Mononuclear cell (primary cell): ENCODE measurements around the gene AK8. TPM values are rescaled to one million over a fixed set of nuclear protein-coding genes. Genes with fewer than 3 reads are reported as not detected.
"Not testable (repeated sequence)": the region's sequence is repeated elsewhere in the genome, so short reads cannot be mapped to it uniquely, and the experiment has no call there.

Source experiments
- H3K27me3 ChIP-seq: 2 replicates; pipeline ENCODE4 v1.6.0; 2011; ENCODE audit warnings: low read length, control low read depth; ENCODE audit not compliant: insufficient read depth
- H3K4me1 ChIP-seq: 2 replicates; pipeline ENCODE4 v1.5.1; 2011; ENCODE audit warnings: mild to moderate bottlenecking, low read length, control low read depth; ENCODE audit not compliant: insufficient read depth
- H3K4me3 ChIP-seq: 2 replicates; pipeline ENCODE4 v1.5.1; 2011; ENCODE audit warnings: mild to moderate bottlenecking, low read length, moderate library complexity
- H3K9me3 ChIP-seq: 2 replicates; pipeline ENCODE4 v1.5.1; 2011; ENCODE audit warnings: low read depth, mild to moderate bottlenecking, control low read depth, low read length
- total RNA-seq: library from RNA; depleted of rRNA; stranded (reverse); fragments of >200 nt; gene quantifications from one replicate; pipeline ENCODE4 v1.2.3, GENCODE V29; 2012

Gene AK8
- total RNA-seq, 1 donor, result 0.63 TPM

DNA sequence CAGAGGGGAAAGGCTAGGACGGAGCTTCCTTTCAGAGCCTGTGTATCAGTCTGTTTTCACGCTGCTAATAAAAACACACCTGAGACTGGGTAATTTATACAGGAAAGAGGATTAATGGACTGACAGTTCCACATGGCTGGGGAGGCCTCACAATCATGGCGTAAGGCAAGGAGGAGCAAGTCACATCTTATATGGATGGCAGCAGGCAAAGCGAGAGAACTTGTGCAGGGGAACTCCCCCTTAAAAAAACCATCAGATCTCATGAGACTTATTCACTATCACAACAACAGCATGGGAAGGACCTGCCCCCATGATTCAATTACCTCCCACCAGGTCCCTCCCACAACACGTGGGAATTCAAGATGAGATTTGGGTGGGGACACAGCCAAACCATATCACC, 106.3 kb downstream of the AK8 start:
- not testable (repeated sequence) for H3K27me3 ChIP-seq, H3K4me3 ChIP-seq, H3K4me1 ChIP-seq, H3K9me3 ChIP-seq

DNA sequence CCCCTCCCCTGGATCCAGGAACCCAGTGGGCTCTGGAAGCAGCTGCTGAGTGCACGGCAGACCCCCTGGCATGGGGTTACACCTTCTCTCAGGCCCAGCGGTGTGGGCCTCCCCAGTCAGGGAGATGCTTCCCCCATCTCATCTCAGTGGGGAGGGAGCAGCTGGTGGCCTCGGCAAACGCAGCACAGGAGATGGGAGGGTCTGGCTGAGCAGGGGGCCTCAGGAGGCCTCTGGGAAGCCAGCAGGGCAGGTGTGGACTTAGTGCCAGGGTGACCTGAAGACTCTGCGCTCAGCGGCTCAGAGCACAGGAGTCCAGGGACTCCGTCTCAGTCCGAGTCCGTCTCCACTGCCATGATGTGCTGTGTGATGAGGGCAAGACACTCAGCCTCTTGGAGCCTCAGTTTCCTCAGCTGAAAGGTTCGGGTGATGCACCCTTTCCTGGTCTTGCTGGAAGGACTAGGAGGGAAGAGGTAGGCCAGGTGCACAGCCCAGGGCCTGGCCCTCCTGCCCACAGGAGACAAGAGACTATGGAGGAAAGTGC, 107.2 kb downstream of the AK8 start:
- H3K9me3 ChIP-seq, result no peaks in the 10 kb centered on the region
- H3K4me3 ChIP-seq, result peak overlapping the region; percentile 81
- no peaks in the 10 kb centered on the region for H3K27me3 ChIP-seq
- peaks cover 6% of the 10 kb centered on the region for H3K4me1 ChIP-seq

DNA sequence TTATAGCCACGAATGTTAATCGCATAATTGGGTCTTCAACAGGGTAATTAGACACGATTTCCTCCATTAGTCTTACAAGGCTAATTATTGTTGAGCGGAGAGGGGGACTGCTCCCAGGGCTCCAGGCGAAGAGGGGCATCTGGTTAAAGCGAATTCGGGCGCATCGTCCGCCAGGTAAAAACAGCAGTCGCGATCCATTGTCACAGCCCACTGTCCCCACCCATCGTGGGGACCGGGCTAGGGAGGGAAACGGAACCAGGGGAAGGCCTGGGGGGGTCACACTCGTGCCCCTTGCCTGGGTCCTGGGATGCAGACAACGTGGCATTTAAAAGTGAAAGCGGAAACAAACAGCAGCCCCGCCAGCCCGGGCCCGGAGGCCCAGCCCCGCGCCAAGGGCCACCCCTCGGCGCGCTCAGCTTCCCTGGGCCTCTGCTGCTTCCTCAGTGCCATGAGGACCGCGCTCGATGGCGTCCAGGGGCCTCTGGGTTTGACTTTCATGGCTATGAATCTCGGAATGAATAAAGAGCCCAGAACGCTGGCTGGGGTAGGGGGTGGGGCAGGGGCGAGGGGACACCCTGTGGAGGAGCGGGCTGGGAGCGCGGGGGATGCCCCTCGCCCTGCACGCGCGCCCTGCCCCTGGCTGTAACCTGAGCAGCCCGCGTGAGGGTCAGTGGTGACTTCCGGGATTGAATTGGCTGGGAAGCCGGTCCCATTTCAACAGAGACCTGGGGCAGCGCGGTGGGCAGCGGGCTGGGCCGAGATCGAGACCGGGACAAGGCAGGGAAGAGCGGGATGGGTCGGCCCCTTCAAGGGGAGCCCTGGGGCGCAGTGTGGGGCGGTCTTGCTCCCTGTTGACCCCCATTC, 107.9 kb downstream of the AK8 start:
- Histone ChIP-seq H3K9me3 (no peaks in the 10 kb centered on the region), H3K4me1 (peaks cover 6% of the 10 kb centered on the region), H3K27me3 (no peaks in the 10 kb centered on the region), H3K4me3 (peak overlapping the region; percentile 81)

DNA sequence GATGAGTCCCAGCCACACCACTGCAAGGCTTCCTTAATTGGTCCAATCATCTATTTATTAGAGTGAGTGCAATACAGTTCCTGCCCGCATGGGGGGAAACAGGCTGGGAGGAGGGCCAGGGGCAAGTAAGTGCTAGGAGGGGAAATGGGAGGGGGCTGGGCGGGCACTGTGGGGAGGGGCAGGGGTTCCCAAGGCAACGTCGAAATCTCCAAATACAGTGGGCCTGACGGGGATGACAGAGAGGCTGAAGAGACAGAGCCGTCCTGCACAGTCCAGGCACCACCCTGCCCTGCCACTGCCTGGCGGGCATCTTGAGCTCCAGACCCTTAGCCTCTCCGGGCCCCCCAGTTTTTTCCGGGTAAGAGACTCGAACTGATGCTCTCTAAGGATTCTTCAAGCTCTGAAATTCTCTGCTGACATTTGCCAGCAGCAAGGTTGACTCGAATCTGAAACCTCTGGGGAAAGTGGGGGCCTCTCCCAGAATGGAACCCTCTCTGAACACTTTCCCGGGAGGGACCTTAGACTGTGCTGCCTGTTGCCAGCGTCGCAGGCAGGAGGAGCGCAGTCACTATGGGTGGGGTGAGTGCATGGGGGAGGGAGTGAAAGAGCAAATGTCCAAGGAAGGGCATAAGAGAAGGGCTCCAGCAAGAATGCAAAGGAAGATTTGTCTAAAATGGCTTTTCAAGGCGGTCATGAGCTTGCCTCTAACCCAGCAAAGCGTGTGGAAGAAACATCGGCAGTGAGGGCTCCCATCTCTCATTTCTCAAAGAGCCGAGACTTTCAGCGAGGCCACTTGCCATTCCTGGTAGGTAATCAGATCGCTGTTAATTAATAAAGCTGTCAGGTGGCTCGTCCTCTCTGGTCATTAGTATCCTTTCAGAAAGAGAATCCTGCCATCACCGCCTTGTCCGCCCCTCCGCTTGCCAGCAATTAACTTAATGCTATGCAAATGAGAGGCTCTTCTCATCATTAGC, 108.9 kb downstream of the AK8 start:
- peak overlapping the region; percentile 81 for H3K4me3 ChIP-seq
- no peaks in the 10 kb centered on the region for H3K27me3 ChIP-seq
- peaks cover 6% of the 10 kb centered on the region for H3K4me1 ChIP-seq
- H3K9me3 ChIP-seq, result no peaks in the 10 kb centered on the region

DNA sequence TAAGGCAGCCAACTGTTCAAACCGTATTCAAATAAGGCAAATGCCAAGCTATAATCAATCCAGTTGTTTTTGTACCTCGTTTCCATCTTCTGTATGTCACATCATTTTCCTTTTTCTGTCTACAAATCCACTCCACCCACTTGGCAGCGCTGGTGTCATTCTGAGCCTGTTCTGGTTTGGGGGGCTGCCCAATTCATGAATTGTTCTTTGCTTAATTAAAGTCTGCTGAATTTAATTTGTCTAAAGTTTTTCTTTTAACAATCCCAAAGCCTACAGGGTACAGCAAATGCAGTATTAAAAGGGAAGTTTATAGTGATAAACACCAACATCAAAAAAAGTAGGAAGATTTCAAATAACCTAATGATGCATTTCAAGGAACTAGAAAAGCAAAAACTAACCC, 114.5 kb downstream of the AK8 start:
- no peaks in the 10 kb centered on the region for H3K9me3 ChIP-seq
- no peaks in the 10 kb centered on the region for H3K4me1 ChIP-seq
- H3K27me3 ChIP-seq, result no peaks in the 10 kb centered on the region
- no peak overlapping the region for H3K4me3 ChIP-seq

DNA sequence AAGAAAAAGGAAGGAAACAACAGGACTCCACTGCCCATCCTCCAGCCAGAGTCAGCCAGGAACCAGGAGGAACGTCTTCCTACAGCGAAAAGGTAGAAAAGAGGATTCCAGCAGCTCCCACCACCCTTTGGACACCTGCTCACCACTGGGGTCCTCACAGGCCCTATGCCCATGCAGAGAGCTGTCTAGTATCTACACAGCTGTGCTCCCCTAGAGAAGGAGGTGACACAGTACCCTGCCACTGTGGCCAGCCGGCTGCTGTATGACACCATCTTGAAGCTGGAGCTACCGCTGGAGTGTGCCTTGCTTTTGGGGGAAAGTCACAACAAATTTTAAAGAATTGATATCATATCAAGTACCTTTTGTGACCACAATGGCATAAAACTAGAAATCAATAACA, 115.2 kb downstream of the AK8 start:
- Histone ChIP-seq H3K4me3 (no peak overlapping the region), H3K4me1 (no peaks in the 10 kb centered on the region), H3K9me3 (no peaks in the 10 kb centered on the region), H3K27me3 (no peaks in the 10 kb centered on the region)

DNA sequence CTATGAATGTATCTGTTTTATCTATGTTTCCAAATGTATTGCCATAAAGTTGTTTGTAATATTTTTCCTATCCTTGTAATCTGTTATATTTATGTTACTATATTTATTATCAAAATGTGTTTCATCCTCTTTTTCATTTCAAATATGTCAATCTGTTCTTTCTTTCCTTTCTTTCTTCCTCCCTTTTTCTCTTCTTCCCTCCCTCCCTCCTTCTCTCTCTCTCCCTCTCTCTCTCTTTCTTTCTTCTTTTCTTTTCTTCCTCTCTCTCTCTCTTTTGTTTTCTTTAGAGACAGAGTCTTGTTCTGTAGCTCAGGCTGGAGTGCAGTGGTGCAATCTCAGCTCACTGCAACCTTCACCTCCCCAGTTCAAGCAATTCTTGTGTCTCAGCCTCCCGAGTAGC, 116.5 kb downstream of the AK8 start:
- H3K27me3 ChIP-seq, result no peaks in the 10 kb centered on the region
- no peak overlapping the region for H3K4me3 ChIP-seq
- no peaks in the 10 kb centered on the region for H3K4me1 ChIP-seq
- no peaks in the 10 kb centered on the region for H3K9me3 ChIP-seq

- H3K27me3 ChIP-seq, result no peaks in the 10 kb centered on the region
- no peaks in the 10 kb centered on the region for H3K9me3 ChIP-seq
- H3K4me1 ChIP-seq, result no peaks in the 10 kb centered on the region
- no peak overlapping the region for H3K4me3 ChIP-seq
Observed at GRCh38 chr9:132760057-132760456, 118.0 kb downstream of the AK8 start.

GRCh38 chr9:132757016-132757415, 121.1 kb downstream of the AK8 start:
- Histone ChIP-seq H3K9me3 (no peaks in the 10 kb centered on the region), H3K4me1 (no peaks in the 10 kb centered on the region), H3K4me3 (no peak overlapping the region), H3K27me3 (no peaks in the 10 kb centered on the region)

GRCh38 chr9:132756214-132756845, 121.8 kb downstream of the AK8 start:
- Histone ChIP-seq H3K9me3 (no peaks in the 10 kb centered on the region), H3K4me1 (no peaks in the 10 kb centered on the region), H3K4me3 (no peak overlapping the region), H3K27me3 (no peaks in the 10 kb centered on the region)

DNA sequence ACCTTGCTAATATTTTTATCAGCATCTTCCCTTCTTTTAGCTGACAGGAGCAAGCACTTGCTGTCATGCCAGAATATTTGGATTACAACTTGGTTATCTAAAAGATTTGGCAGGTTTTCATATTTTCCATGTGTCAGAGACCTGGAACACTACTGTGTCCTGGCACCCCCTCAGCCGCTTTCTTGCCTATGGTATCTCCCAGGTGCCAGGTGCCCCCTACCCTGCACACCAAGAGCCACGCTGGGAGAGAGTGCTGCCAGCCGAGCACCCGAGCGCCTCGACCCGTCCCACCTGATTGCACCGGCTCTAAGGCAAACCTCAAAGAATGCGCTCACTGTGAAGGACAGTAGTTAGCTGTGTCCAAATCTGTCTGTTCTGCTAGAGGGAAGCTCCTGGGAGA, 123.0 kb downstream of the AK8 start:
- Histone ChIP-seq H3K4me3 (no peak overlapping the region), H3K27me3 (no peaks in the 10 kb centered on the region), H3K4me1 (no peaks in the 10 kb centered on the region), H3K9me3 (no peaks in the 10 kb centered on the region)

- Histone ChIP-seq H3K4me1 (no peaks in the 10 kb centered on the region), H3K9me3 (no peaks in the 10 kb centered on the region), H3K4me3 (no peak overlapping the region), H3K27me3 (no peaks in the 10 kb centered on the region)
Observed at GRCh38 chr9:132754236-132754635, 123.8 kb downstream of the AK8 start.

GRCh38 chr9:132753593-132753880, 124.5 kb downstream of the AK8 start:
- Histone ChIP-seq H3K4me1 (no peaks in the 10 kb centered on the region), H3K27me3 (no peaks in the 10 kb centered on the region), H3K9me3 (no peaks in the 10 kb centered on the region), H3K4me3 (no peak overlapping the region)

DNA sequence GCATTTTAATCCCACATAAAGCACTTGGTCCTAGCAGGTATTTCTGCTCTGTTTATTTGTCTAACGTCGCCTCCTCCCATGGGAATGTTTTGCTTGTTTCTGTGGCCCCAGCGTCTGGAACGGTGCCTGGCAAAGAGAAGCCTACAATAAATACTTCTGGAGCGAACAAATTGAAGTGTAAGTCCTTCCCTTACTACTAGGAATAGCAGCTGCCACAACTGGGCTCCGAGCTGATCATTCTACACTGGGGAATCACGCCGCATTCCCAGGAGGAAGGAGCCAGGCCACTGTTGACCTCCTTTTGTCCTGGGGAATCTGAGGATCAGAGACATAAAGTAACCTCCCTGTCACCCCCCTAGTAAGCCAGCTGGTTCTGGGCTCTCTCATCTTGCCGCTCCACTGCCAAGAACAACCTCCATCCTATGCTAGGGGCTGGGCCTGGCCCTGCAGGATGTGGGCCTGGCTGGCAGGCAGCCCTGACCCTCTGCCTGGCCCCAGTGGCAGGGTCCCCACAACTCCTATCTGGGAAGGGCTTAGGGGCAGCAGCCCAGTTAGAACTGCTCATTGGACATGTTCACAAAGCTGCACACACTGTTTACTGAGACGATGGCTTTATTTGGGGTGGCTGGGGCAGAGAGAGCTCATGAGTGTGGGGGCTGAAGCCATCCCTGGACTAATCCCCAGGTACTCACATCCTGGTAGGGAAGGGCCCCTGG, 125.0 kb downstream of the AK8 start:
- H3K9me3 ChIP-seq, result no peaks in the 10 kb centered on the region
- H3K4me1 ChIP-seq, result no peaks in the 10 kb centered on the region
- no peaks in the 10 kb centered on the region for H3K27me3 ChIP-seq
- no peak overlapping the region for H3K4me3 ChIP-seq
